Measurements from ENCODE around the gene TERT. TPM values are rescaled to one million over a fixed set of nuclear protein-coding genes. Genes with fewer than 3 reads are reported as not detected.
"Not testable (repeated sequence)": the region's sequence is repeated elsewhere in the genome, so short reads cannot be mapped to it uniquely, and the experiment has no call there.

The TERT gene
- total RNA-seq, 2 experiments from 2014 or later: 0.36 TPM; not detected in 1

DNA sequence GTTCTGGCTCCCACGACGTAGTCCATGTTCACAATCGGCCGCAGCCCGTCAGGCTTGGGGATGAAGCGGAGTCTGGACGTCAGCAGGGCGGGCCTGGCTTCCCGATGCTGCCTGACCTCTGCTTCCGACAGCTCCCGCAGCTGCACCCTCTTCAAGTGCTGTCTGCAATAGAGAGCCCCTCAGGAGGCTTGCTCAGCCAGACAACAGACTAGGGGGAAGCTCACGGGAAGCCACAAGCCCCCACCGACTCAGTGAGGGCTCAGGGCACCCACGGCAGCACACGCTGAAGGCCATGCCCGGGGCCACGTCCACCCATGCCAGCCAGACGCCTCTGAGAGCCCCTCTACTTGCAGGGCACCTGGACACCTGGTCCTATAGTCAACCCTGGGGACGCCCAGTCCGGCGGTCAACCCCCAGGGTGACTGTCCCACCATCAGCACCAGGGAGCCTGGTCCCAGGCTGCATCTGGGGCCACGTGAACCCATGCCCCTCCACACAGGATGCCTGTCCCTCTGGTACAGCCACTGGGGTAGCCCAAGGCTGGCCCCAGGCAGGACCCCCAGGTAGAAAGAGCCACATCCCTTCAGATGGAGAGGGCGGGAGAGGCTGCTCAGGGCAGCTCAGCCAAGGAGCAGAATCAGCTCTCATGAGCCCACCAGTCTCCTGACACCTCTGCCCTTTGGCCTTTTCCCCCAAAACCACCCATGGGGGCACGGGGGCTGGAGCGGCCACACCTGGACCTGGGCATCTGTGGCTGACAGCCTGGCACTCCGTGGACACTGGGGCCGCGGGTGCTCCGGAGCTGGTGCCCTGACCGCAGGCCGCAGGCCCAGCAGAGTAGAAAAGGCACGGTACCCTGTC lies 14.5 kb downstream of the TERT start:
- H3K4me3 Mint-ChIP-seq: no peak overlapping the region
- no peak for ATAC-seq (ENCODE audit: low read depth)
- H3K27me3 Mint-ChIP-seq: no peaks in the 10 kb centered on the region
- POLR2A ChIA-PET: no interaction called here
- no peak overlapping the region for H3K27ac Mint-ChIP-seq
- H3K4me1 Mint-ChIP-seq: no peaks in the 10 kb centered on the region
- peaks cover 4% of the 10 kb centered on the region for H3K9me3 Mint-ChIP-seq
- DNase-seq: no peak
- peaks cover 2% of the 10 kb centered on the region for H3K36me3 Mint-ChIP-seq

DNA sequence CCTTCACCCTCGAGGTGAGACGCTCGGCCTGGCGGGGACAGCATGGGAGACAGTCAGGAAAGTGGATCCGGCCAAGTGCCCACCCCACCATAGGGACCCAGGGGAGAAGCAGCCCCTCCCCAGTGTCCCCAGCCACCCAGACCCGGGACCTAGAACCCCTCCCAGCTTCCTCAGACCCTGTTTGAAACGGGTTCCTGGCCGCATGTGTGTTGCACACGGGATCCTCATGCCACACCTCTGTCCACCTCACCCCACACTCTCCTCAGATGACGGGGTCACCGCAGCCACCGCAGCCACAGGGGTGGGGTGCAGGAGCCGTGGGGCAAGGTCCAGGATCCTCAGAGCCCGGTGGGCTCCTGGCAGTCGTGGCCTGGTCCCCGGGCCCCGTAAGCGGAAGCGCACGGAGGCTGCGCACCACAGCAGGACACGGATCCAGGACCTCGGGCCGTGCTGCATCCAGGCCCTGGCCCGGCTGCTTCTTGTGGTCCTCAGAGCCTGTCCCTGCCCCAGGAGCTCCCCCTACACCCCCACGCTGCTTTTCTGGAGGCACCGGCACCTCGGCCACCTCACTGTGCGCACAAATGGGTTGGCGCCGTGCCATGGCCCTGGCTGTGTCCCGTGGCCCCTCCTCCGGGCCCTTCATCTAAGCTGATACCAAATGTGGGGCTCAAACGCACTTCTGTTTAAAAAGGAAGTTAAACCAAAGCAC lies 15.3 kb downstream of the TERT start:
- POLR2A ChIA-PET: no interaction called here
- Mint-ChIP-seq H3K4me1 (no peaks in the 10 kb centered on the region), H3K27ac (no peak overlapping the region), H3K36me3 (peaks cover 2% of the 10 kb centered on the region), H3K4me3 (no peak overlapping the region), H3K27me3 (no peaks in the 10 kb centered on the region), H3K9me3 (peaks cover 6% of the 10 kb centered on the region)
- no peak for DNase-seq
- ATAC-seq (ENCODE audit: low read depth): no peak

DNA sequence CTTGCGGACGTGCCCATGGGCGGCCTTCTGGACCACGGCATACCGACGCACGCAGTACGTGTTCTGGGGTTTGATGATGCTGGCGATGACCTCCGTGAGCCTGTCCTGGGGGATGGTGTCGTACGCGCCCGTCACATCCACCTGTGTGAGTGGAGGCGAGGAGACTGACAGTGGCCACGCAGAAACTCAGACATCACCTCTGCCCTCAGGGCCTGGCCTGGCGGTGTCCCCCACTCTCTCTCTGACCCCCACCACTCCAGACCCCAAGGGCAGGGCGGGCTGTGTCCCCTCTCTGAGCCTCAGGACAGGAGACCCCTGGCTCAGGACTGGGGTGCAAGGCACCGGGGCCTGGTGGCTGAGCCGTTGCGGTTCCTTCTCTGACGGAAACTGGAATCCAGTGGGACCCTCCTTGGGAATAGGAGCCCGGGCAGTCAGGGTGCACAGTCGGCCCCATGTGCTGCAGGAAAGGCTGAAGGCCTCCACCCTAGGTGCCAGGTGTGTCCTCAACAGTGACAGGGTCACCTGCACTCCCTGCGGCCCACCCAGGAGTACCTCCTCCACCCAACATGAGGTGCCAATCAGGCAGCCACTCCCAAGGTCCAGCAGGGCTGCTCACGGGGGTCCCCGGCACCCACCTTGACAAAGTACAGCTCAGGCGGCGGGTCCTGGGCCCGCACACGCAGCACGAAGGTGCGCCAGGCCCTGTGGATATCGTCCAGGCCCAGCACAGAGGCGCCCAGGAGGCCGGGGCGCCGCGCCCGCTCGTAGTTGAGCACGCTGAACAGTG lies 16.0 kb downstream of the TERT start:
- DNase-seq: no peak
- Mint-ChIP-seq H3K9me3 (peaks cover 6% of the 10 kb centered on the region), H3K4me3 (no peak overlapping the region), H3K27me3 (no peaks in the 10 kb centered on the region), H3K27ac (no peak overlapping the region), H3K4me1 (no peaks in the 10 kb centered on the region), H3K36me3 (peaks cover 2% of the 10 kb centered on the region)
- POLR2A ChIA-PET: no interaction called here
- ATAC-seq (ENCODE audit: low read depth): no peak

GRCh38 chr5:1278216-1278615 lies 16.7 kb downstream of the TERT start:
- Mint-ChIP-seq H3K4me3 (no peak overlapping the region), H3K9me3 (peaks cover 7% of the 10 kb centered on the region), H3K4me1 (no peaks in the 10 kb centered on the region), H3K36me3 (peaks cover 2% of the 10 kb centered on the region), H3K27ac (no peak overlapping the region), H3K27me3 (no peaks in the 10 kb centered on the region)
- POLR2A ChIA-PET: no interaction called here
- DNase-seq (no peak), ATAC-seq (ENCODE audit: low read depth) (no peak)

GRCh38 chr5:1277781-1278180 lies 17.1 kb downstream of the TERT start:
- ATAC-seq (ENCODE audit: low read depth): no peak
- H3K4me3 Mint-ChIP-seq: no peak overlapping the region
- peaks cover 2% of the 10 kb centered on the region for H3K36me3 Mint-ChIP-seq
- DNase-seq: no peak
- POLR2A ChIA-PET: no interaction called here
- no peak overlapping the region for H3K27ac Mint-ChIP-seq
- no peaks in the 10 kb centered on the region for H3K4me1 Mint-ChIP-seq
- H3K27me3 Mint-ChIP-seq: no peaks in the 10 kb centered on the region
- H3K9me3 Mint-ChIP-seq: peaks cover 7% of the 10 kb centered on the region

DNA sequence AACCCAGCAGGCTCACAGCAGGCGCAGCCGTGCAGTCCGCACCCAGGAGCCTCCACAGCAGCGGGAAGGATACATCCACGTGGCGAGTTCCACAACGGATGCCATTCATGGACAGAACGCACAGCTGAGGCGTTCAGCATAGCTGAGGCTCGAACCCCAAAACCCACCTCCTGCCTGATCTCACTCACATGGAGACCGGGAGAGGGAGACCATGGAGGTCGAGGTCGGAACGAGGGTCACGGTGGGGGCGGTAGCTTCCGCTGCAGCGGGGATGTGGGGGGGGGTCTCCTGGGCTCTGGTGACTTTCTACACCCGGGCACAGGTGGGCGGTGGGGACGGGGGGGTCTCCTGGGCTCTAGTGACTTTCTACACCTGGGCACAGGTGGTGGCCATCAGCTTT lies 17.5 kb downstream of the TERT start:
- no peak for DNase-seq
- Mint-ChIP-seq H3K4me3 (no peak overlapping the region), H3K9me3 (peaks cover 7% of the 10 kb centered on the region), H3K27me3 (no peaks in the 10 kb centered on the region), H3K27ac (no peak overlapping the region), H3K4me1 (no peaks in the 10 kb centered on the region), H3K36me3 (peaks cover 2% of the 10 kb centered on the region)
- POLR2A ChIA-PET: no interaction called here
- no peak for ATAC-seq (ENCODE audit: low read depth)

GRCh38 chr5:1276930-1277329 lies 17.9 kb downstream of the TERT start:
- DNase-seq: no peak
- Mint-ChIP-seq H3K9me3 (peaks cover 7% of the 10 kb centered on the region), H3K36me3 (peaks cover 2% of the 10 kb centered on the region), H3K27ac (no peak overlapping the region), H3K27me3 (no peaks in the 10 kb centered on the region), H3K4me3 (no peak overlapping the region), H3K4me1 (no peaks in the 10 kb centered on the region)
- POLR2A ChIA-PET: no interaction called here
- ATAC-seq (ENCODE audit: low read depth): no peak

- POLR2A ChIA-PET; H3K27ac Mint-ChIP-seq; H3K36me3 Mint-ChIP-seq; H3K4me1 Mint-ChIP-seq; H3K9me3 Mint-ChIP-seq; ATAC-seq (ENCODE audit: low read depth); H3K4me3 Mint-ChIP-seq; DNase-seq; H3K27me3 Mint-ChIP-seq: not testable (repeated sequence)
Measured at GRCh38 chr5:1275397-1276391, 19.2 kb downstream of the TERT start.

GRCh38 chr5:1274471-1274870 lies 20.4 kb downstream of the TERT start:
- POLR2A ChIA-PET: no interaction called here
- peaks cover 3% of the 10 kb centered on the region for H3K27me3 Mint-ChIP-seq
- H3K36me3 Mint-ChIP-seq: peaks cover 3% of the 10 kb centered on the region
- H3K9me3 Mint-ChIP-seq: peaks cover 7% of the 10 kb centered on the region
- ATAC-seq (ENCODE audit: low read depth) (no peak), DNase-seq (no peak)
- no peak overlapping the region for H3K4me3 Mint-ChIP-seq
- no peaks in the 10 kb centered on the region for H3K4me1 Mint-ChIP-seq
- H3K27ac Mint-ChIP-seq: no peak overlapping the region

DNA sequence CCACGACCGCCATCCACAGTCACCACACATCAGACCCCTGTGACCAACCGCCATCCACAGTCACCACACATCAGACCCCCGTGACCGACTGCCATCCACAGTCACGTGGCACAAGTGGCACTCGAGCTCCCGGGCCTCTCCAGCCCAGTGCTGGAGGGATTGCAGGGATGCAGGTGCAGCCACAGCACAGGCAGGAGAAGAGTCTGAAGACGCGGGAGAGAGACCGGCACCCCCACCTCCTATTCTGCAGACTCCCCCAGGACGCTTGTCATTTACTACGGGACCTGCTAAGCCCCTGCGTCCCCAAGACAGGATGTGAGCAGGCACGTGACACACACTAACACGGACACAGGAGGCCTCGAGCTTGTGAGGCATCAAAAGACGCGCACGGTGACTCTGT lies 21.1 kb downstream of the TERT start:
- Mint-ChIP-seq H3K9me3 (peaks cover 7% of the 10 kb centered on the region), H3K27me3 (peaks cover 6% of the 10 kb centered on the region), H3K36me3 (peaks cover 3% of the 10 kb centered on the region), H3K4me1 (peaks cover 4% of the 10 kb centered on the region), H3K4me3 (no peak overlapping the region), H3K27ac (peak overlapping the region; percentile 20)
- DNase-seq (no peak), ATAC-seq (ENCODE audit: low read depth) (no peak)
- POLR2A ChIA-PET: no interaction called here

GRCh38 chr5:1272201-1272600 lies 22.7 kb downstream of the TERT start:
- no peak overlapping the region for H3K27ac Mint-ChIP-seq

DNA sequence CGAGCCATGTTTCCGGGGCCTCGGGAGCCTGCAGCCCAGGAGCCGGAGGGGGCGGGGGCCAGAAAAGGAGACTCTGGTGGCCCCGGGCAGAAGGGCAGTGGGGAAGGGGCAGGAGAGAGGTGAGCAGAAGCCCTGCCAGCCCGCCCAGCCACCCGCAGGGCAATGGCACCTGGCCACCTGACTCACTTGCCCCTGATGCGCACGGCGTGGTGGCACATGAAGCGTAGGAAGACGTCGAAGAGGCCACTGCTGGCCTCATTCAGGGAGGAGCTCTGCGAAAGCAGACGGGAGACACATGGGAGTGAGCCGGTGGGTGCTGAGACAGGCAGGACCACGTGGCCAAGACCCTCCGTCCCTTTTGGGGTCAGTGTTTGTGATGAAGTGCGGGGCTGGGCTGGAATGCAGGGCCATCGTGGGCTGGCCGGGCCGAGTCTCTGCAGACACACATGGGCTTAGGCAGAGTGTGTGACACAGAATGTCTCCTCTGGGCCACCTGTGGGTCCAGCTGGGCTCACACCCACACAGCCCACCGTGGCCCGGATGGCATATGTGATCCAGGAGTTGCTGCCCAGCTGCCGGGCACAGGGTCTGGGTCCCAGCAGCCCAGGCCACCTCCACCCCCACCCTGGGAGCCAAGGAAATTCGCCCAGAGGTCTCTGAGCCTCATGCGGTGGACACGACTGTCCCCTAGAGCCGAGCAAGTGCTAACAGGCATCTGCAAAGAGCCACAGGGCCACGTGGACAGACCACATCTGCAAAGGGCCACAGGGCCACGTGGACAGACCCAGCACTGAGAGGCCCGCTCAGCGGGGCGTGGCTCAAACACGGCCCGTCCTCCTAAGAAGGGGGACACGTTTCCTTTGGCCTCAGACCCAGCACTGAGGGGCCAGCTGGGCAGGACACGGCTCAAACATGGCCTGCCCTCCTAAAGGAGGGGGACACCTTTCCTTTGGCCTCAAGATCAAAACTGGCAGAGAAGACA lies 23.6 kb downstream of the TERT start:
- no peak overlapping the region for H3K27ac Mint-ChIP-seq

More at GRCh38 chr5:1272201-1272600, 22.7 kb downstream of the TERT start:
- H3K27me3 Mint-ChIP-seq: peaks cover 10% of the 10 kb centered on the region
- POLR2A ChIA-PET: no interaction called here
- H3K4me3 Mint-ChIP-seq: no peak overlapping the region
- H3K9me3 Mint-ChIP-seq: peaks cover 3% of the 10 kb centered on the region
- H3K4me1 Mint-ChIP-seq: peaks cover 8% of the 10 kb centered on the region
- no peak for DNase-seq
- H3K36me3 Mint-ChIP-seq: peaks cover 1% of the 10 kb centered on the region
- no peak for ATAC-seq (ENCODE audit: low read depth)

More for the DNA sequence above, 23.6 kb downstream of the TERT start:
- POLR2A ChIA-PET: no interaction called here
- Mint-ChIP-seq H3K36me3 (peaks cover 1% of the 10 kb centered on the region), H3K27me3 (peaks cover 16% of the 10 kb centered on the region), H3K4me1 (peaks cover 8% of the 10 kb centered on the region), H3K4me3 (no peak overlapping the region), H3K9me3 (peaks cover 3% of the 10 kb centered on the region)
- ATAC-seq (ENCODE audit: low read depth) (no peak), DNase-seq (no peak)
